ENCODE measurements around the gene LIMA1.
"Not testable (repeated sequence)": the region's sequence is repeated elsewhere in the genome, so short reads cannot be mapped to it uniquely, and the experiment has no call there.

LIMA1 gene

GRCh38 chr12:50246873-50247612 lies 36.3 kb downstream of the LIMA1 start:
- DNase-seq (ENCODE audit: low spot score): peak; percentile 99

- no peak for DNase-seq (ENCODE audit: low spot score)
Observed at GRCh38 chr12:50246197-50246865, 37.0 kb downstream of the LIMA1 start.

DNA sequence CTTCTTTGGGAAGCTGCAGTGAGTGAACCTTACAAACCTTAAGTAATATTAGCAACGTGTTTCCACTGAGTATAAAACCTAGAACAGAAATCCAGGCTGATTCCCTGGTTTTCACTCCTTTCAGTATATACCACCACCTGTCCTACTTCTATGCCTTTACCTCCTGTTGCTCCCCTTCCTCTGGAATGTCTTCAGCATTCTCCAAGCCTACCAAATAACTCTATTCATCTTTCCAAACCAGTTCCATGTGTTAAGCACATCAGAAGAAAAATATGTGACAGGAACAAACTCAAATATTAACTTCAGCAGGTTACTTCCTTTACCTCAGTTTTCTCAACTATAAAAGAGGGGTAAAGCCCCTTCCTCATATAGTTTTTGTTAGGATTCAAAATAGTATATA lies 39.8 kb downstream of the LIMA1 start:
- no peak for DNase-seq (ENCODE audit: low spot score)

GRCh38 chr12:50242751-50243191 lies 40.5 kb downstream of the LIMA1 start:
- DNase-seq (ENCODE audit: low spot score): no peak

GRCh38 chr12:50241178-50241577 lies 42.1 kb downstream of the LIMA1 start:
- DNase-seq (ENCODE audit: low spot score): peak; percentile 90

DNA sequence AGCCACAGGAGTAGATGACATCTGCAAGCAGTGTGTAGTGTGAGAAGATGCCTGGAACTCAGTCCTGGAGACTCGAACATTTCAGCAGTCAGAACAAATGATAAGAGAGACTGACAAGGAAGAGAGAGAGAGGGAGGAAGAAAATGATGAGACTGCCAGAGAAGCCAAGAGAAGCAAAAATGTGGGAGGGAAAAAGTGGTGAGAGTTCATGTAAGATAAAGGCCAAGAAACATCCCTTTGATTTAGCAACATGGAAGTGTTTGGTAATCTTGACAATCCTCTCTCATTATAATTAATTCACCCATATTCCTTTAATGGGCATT lies 42.6 kb downstream of the LIMA1 start:
- no peak for DNase-seq (ENCODE audit: low spot score)

- no peak for DNase-seq (ENCODE audit: low spot score)
Observed at GRCh38 chr12:50240096-50240791, 43.1 kb downstream of the LIMA1 start.

GRCh38 chr12:50239355-50239891 lies 43.9 kb downstream of the LIMA1 start:
- no peak for DNase-seq (ENCODE audit: low spot score)

DNA sequence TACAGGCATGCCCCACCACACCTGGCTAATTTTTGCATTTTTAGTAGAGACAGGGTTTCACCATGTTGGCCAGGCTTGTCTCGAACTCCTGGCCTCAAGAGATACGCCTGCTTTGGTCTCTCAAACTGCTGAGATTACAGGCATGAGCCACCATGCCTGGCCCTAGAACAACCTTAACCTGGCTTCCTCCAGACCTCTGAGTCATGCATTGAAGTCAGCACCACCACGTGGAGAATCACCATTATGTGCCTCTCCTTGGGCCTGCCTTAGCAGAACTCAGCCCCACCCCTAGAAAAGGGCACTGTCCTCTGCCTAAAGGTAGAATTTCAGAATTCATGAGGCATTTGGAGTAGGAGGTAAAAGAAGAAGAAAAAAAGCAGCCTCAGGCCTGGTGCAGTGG lies 49.0 kb downstream of the LIMA1 start:
- peak; percentile 78 for DNase-seq (ENCODE audit: low spot score)

DNA sequence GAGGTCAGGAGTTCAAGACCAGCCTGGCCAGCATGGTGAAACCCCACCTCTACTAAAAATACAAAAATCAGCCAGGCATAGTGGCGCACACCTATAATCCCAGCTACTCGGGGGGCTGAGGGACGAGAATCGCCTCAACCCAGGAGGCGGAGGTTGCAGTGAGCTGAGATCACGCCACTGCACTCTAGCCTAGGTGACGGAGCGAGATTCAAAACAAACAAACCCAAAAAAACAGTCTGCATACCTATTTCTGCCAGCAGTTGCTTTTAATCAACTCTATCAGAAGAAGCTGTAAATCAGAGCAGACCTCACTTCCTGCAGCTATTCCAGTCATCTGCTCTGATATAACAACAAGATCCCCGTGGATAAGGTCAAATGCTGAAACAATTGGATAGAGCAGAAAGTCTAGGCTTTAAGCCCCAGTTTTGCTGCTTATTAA lies 50.5 kb downstream of the LIMA1 start:
- no peak for DNase-seq (ENCODE audit: low spot score)

GRCh38 chr12:50232206-50232605 lies 51.1 kb downstream of the LIMA1 start:
- DNase-seq (ENCODE audit: low spot score): no peak

DNA sequence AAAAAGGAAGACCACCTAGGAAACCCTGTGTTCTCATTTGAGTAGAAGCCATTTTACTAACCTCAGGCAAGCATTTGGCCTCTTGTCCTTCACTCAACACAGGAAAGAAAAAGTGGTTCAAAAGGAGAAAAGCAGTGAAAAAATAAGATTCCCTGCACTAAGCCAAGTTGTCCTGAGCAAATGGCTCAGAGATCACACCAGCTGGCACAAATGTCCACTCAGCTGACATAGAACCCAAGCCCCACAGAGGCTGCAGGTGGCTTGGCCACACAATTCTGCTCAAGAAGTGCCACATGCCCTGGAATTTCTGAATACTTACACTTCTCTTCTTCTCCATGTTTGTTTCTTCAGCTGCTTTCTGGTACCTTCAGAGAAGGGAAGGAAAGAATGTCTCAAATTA lies 52.0 kb downstream of the LIMA1 start:
- DNase-seq (ENCODE audit: low spot score): no peak

- DNase-seq (ENCODE audit: low spot score): no peak
Observed at GRCh38 chr12:50230217-50230616, 53.1 kb downstream of the LIMA1 start.

DNA sequence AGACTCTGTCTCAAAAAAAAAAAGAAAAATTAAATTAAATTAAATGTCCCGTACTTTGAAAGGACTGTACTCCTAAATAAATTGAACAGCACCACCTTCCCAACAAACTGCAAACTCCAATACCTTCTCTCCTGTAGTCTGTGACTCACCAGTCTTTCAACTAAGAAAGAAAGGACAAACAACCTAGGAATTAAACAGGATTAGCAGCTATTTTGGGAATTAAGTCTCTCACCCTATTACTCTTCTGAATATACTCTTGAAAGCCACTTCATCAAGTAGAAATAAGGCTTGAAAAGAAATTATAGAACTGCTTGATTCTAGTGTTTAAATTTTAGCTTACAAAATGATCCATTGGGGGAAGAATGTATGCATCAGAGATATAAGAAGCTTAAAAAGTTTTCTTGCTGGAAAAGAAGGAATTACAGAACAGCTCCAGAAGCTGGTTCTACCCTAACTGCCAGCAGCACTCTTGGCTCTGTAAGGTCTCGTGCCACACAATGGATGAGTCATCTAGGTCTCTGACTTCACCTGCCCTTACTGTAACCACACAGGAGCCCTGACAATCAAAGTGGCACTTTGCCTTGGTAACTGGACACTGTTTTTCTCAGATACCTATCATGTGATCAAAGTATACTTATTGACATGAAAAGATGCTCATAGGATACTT lies 59.2 kb downstream of the LIMA1 start:
- peak; percentile 81 for DNase-seq (ENCODE audit: low spot score)

DNA sequence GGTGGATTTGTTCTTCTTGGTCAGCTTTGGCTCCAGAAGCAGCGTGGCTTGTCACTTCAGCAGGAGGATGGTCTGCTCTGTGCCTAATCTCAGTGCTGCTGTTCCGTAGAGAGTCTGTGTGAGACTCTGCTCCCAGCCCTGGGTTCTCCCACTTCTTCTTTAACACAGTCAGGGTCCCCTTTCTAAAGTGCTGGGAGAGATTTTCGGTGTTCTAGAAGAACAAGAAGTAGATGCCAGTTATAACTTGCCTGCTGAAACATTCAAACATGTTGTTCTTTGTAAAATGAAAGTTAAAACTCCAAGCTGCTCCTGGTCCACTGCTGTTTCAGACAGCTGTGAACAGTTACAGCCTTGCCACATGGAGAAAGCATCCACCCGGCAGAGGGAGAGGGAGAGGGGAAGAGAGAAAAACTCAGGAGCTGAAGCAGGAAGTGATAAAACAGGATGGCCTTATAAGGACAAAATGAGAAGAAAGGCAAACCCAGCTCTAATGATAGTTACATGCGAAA lies 61.0 kb downstream of the LIMA1 start:
- DNase-seq (ENCODE audit: low spot score): no peak

DNA sequence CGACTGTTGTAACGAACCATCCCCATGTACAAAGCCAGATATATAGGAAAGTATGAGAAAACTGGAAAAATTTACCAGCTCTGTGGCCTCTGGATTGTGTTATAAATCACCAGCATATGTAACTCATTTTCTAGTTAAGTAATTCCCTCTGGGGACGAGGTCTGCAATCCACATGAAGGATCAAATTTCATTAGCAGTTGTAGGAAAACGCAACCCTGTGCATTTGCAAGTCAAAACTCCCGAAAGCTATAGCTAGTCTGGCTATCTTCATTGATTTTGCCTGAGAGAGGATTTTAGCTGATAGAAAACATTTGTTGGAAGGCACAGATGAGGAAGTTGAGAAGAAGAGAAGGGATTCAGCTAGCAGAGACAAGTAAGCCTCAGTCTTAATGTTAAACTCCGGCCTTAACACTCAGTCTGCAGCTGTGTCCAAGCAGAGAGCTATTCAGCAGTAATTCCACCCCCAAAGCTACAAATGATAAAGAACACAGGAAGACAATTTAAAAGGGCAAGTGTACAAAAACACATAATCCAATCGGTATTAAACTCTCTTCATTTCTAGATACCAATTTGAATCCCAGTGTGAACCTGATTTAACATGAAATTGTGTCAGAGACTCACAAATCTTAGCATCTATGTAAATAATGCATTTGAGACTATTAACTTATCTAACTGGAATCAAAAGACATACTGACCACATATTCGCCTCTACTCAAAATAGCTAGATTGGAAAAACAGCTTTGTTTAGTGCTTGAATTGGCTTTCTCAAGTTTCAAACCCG lies 61.9 kb downstream of the LIMA1 start:
- DNase-seq (ENCODE audit: low spot score): no peak

GRCh38 chr12:50220363-50220995 lies 62.8 kb downstream of the LIMA1 start:
- no peak for DNase-seq (ENCODE audit: low spot score)

DNA sequence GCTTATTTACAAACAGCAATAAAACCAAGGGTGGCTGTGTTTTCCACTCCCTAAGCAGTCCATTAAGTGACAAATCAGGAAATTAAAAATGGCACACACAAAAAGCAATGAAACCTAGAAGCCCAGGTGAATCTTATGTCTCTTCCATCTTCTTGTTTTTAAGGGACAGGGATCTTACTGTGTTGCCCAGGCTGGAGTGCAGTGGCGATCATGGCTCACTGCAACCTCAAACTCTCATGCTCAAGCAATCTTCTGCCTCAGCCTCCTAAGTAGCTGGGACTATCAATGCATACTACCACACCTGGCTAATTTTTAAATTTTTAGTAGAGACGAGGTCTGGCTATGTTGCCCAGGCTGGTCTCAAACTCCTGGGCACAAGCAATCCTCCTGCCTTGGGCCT lies 63.8 kb downstream of the LIMA1 start:
- no peak for DNase-seq (ENCODE audit: low spot score)

- DNase-seq (ENCODE audit: low spot score): not testable (repeated sequence)
Observed at GRCh38 chr12:50219001-50219400, 64.3 kb downstream of the LIMA1 start.

DNA sequence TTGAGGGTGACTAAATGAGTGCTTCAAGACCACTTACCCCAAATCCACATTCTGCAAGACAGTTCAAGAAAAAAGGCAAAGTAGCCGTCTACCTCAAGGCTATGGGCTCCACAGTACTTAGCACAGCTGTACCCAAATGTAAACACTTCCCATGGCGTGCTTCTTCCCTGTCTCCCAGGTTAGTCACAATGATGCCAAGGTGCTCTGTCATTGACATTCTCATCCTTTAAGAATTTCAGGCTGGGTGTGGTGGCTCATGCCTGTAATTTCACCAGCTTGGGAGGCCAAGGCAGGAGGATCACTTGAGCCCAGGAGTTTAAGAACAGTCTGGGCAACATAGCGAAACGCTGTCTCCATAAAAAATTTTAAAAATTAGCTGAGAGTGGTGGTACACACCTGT lies 64.9 kb downstream of the LIMA1 start:
- DNase-seq (ENCODE audit: low spot score): peak; percentile 64

DNA sequence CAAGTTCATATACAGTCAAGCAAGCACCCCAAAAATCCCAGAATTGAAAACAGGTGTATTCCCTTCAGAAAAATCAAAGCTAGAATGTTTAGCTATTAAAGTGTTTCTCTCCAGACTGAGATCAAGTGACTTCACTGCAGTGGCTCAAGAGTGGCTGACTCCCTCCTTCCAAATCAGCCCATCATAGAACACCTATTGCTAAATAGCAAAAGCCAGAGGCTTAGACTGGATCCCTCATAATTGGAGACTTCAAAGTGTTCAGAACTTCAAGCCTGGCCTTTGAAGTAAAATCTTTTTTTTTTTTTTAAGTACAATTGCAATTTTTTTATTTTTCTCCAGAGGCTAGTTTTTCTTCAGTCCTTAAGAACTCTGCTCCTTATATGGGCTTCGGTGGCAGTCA lies 66.1 kb downstream of the LIMA1 start:
- no peak for DNase-seq (ENCODE audit: low spot score)

Data from LoVo (cell line).